ENCODE data around the gene ZBTB44. TPM values are rescaled to one million over a fixed set of nuclear protein-coding genes. Genes with fewer than 3 reads are reported as not detected.

ZBTB44 gene, protein sequence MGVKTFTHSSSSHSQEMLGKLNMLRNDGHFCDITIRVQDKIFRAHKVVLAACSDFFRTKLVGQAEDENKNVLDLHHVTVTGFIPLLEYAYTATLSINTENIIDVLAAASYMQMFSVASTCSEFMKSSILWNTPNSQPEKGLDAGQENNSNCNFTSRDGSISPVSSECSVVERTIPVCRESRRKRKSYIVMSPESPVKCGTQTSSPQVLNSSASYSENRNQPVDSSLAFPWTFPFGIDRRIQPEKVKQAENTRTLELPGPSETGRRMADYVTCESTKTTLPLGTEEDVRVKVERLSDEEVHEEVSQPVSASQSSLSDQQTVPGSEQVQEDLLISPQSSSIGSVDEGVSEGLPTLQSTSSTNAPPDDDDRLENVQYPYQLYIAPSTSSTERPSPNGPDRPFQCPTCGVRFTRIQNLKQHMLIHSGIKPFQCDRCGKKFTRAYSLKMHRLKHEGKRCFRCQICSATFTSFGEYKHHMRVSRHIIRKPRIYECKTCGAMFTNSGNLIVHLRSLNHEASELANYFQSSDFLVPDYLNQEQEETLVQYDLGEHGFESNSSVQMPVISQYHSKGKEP
- 32.5 TPM for total RNA-seq (2021; ENCODE audit: unreplicated experiment)
- 10.9 and 12.8 TPM in 2 replicates for polyA plus RNA-seq (2012)
- Bru-seq, nascent RNA, result percentile 75 among the genes with signal in this experiment
- BruChase-seq, experiment 1, labeled RNA remaining after a 6-hour chase, result percentile 86 among the genes with signal in this experiment
- percentile 77 among the genes with signal in this experiment for BruChase-seq, experiment 2, labeled RNA remaining after a 2-hour chase
- long read RNA-seq, partial matches to known transcripts, result 4 of 7 reads
- long read RNA-seq, other reads (novel, unspliced or antisense), result 3 of 7 reads

DNA sequence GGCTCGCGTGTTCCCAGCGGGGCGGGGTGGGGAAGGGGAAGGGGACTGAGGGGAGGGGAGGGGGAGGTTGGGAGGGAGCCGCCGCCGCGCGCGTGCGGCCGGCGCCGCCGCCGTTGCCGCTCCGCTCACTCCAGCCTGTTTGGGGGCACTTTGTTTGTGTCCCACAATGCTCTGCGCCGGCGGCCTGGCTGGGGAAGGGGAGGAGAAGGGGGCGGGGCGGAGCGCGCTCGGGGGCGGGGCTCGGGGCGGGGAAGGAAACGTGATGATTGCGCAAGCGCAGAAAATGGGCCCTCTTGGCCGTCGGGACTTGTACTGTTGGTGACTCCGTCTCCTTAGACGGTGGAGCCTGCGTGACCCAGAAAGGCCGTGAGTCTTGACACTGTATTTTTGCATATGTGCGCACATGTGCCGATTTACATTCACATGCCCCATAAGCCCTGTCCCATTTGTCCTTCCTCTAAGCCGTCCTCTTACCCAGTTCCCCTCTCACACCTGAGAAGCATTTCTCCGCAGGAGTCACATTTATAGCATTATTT, at the start of gene ZBTB44:
Gene ZBTB44, minus strand, starts transcription at position 168 of the 536 bp plus-strand sequence. CDS start 53,044 bp downstream, outside the sequence.
- Histone ChIP-seq H3K9me2 (ENCODE audit: insufficient read depth) (no peaks in the 10 kb centered on the region), H2AFZ (ENCODE audit: low read depth, low read length, poor library complexity, severe bottlenecking) (peak within 1 kb of the TSS; percentile 68), H3K4me1 (ENCODE audit: control insufficient read depth in 1 of 2, insufficient read depth in 2 of 2, low read length in 2 of 2) (peaks cover 9 to 27% of the 10 kb centered on the region in 2 experiments; a peak in 3 of 4 replicates), H3K27me3 (ENCODE audit: insufficient read depth, low read length) (no peaks in the 10 kb centered on the region), H3K4me2 (ENCODE audit: low read length) (peak within 1 kb of the TSS; percentile 81), H3K9ac (ENCODE audit: low read length) (peak within 1 kb of the TSS; percentile 75), H3K4me3 (replicated peaks in 1 of 2; ENCODE audit: low read depth in 1 of 2, low read length in 2 of 2) (peak within 1 kb of the TSS; percentile 78 to 80), H3K27ac (ENCODE audit: low read depth, low read length) (peak within 1 kb of the TSS; percentile 83), H3K36me3 (ENCODE audit: control insufficient read depth in 1 of 2, insufficient read depth in 2 of 2, low read length in 2 of 2) (no peaks in the 10 kb centered on the region), H3K9me3 (ENCODE audit: control insufficient read depth in 1 of 2, insufficient read depth in 1 of 2, low read depth in 1 of 2, low read length in 2 of 2) (no peaks in the 10 kb centered on the region), H3K79me2 (ENCODE audit: insufficient read depth, low read length) (peaks cover 41% of the 10 kb centered on the region), H4K20me1 (ENCODE audit: insufficient read depth) (no peaks in the 10 kb centered on the region)
- ChIA-PET CTCF (no interaction called here), POLR2A (no interaction called here), RAD21 (ENCODE audit: low non-redundant PET in 1 of 2, low total read pairs in 2 of 2, uncharacterized antibody in 2 of 2, unreplicated experiment in 2 of 2) (no interaction called here)
- DNase-seq (ENCODE audit: low read depth, low spot score) (peak; percentile 72), ATAC-seq (peak; percentile 82)
- BruUV-seq (replicated peaks), result no TSS peak
- TF ChIP-seq POLR2A (IDR thresholded peaks at IDR 0.05; ENCODE audit: borderline replicate concordance, extremely low read depth, insufficient read depth, insufficient read length), result peak; percentile 88
- peak; percentile 78 for TF ChIP-seq POLR2AphosphoS5 (IDR thresholded peaks at IDR 0.05; ENCODE audit: low read depth, low read length)
- no peak for TF ChIP-seq ELF1 (IDR thresholded peaks at IDR 0.05; ENCODE audit: borderline replicate concordance, low read depth)
- TF ChIP-seq CEBPB (IDR thresholded peaks at IDR 0.05; ENCODE audit: low read depth), result peak; percentile 94
- intact Hi-C loops (cut with micrococcal nuclease), result no loop called here

DNA sequence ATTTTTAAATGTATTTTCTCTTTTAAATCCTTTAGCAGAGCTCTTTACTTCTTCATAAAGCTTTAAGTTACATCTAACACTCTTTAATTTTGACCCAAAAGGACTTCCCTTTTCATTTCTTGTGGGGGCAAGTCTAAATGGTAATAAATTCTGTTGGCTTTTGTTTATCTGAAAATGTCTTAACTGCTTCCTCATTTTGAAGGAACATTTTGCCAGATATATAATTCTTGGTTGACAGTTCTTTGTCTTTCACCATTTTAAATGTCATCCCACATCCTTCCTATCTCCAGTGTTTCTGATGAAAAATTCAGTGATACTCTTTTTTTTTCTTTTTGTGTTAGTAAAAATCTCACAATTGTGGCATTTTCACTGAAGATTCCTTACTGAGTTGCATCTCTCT, 44.7 kb upstream of the ZBTB44 start:
- Histone ChIP-seq H3K27ac (ENCODE audit: low read depth, low read length) (no peak overlapping the region), H4K20me1 (ENCODE audit: insufficient read depth) (no peaks in the 10 kb centered on the region), H3K4me1 (ENCODE audit: control insufficient read depth in 1 of 2, insufficient read depth in 2 of 2, low read length in 2 of 2) (no peaks in the 10 kb centered on the region), H3K4me3 (replicated peaks in 1 of 2; ENCODE audit: low read depth in 1 of 2, low read length in 2 of 2) (no peak overlapping the region), H3K27me3 (ENCODE audit: insufficient read depth, low read length) (no peaks in the 10 kb centered on the region), H3K9me2 (ENCODE audit: insufficient read depth) (no peaks in the 10 kb centered on the region), H3K4me2 (ENCODE audit: low read length) (no peak overlapping the region), H3K9ac (ENCODE audit: low read length) (no peak overlapping the region), H3K36me3 (ENCODE audit: control insufficient read depth in 1 of 2, insufficient read depth in 2 of 2, low read length in 2 of 2) (no peaks in the 10 kb centered on the region), H3K79me2 (ENCODE audit: insufficient read depth, low read length) (no peaks in the 10 kb centered on the region), H3K9me3 (ENCODE audit: control insufficient read depth in 1 of 2, insufficient read depth in 1 of 2, low read depth in 1 of 2, low read length in 2 of 2) (peaks cover 0 to 4% of the 10 kb centered on the region in 2 experiments; a peak in 1 of 4 replicates), H2AFZ (ENCODE audit: low read depth, low read length, poor library complexity, severe bottlenecking) (no peak overlapping the region)
- ATAC-seq (no peak), DNase-seq (ENCODE audit: low read depth, low spot score) (no peak)
- intact Hi-C loops (cut with micrococcal nuclease), result no loop called here
- no peak for TF ChIP-seq SRF (IDR thresholded peaks at IDR 0.05; ENCODE audit: low read depth)
- no peak for TF ChIP-seq EZH2 (IDR thresholded peaks at IDR 0.05)
- TF ChIP-seq SP1 (IDR thresholded peaks at IDR 0.05; ENCODE audit: low read depth), result no peak
- no peak for TF ChIP-seq CBX3 (IDR thresholded peaks at IDR 0.05; ENCODE audit: low read depth)
- TF ChIP-seq YY1 (IDR thresholded peaks at IDR 0.05; ENCODE audit: extremely low read depth, insufficient replicate concordance, low read depth, low read length), result no peak
- TF ChIP-seq JUND (IDR thresholded peaks at IDR 0.05), result no peak
- no peak for TF ChIP-seq SIN3A (IDR thresholded peaks at IDR 0.05; ENCODE audit: low read depth)
- no peak for TF ChIP-seq EGR1 (IDR thresholded peaks at IDR 0.05; ENCODE audit: low read depth)
- TF ChIP-seq POLR2AphosphoS5 (IDR thresholded peaks at IDR 0.05; ENCODE audit: low read depth, low read length), result no peak
- BruUV-seq (replicated peaks), result no TSS peak
- ChIA-PET RAD21 (ENCODE audit: low non-redundant PET in 1 of 2, low total read pairs in 2 of 2, uncharacterized antibody in 2 of 2, unreplicated experiment in 2 of 2) (no interaction called here), CTCF (no interaction called here), POLR2A (no interaction called here)
